GM18499 (cell line): ENCODE data around the gene CLSTN1.
"Not testable (repeated sequence)": the region's sequence is repeated elsewhere in the genome, so short reads cannot be mapped to it uniquely, and the experiment has no call there.

Source experiments
- ATAC-seq: cut with Tn5 transposase; IDR thresholded peaks from one replicate; pipeline ENCODE4 v1.9.1; 2021; ENCODE audit warnings: moderate number of reproducible peaks; ENCODE audit not compliant: insufficient read depth, unreplicated experiment

Gene CLSTN1

GRCh38 chr1:9833632-9834031, 9.9 kb upstream of the CLSTN1 start:
- no peak for ATAC-seq

- ATAC-seq = no peak
Measured at GRCh38 chr1:9827558-9828185, 3.9 kb upstream of the CLSTN1 start.

DNA sequence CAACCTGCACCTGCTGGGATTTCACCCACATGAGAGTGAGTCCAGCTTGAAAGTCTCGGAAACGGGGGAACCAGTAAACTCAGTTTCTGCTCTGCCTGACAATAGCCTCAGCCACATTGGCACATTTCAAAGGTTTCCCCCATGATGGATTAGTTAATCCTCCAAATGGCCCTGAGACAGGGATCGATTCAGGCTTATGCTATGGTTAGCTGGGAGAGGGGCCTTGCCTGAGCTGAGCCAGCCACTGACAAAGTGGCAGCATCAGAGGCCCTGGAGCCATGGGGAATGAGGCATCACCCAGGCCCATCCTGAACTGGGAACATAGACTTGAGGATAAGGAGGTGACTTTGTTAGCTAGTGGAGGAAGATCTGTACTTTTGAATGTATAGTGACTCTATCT, 2.9 kb upstream of the CLSTN1 start:
- no peak for ATAC-seq

- ATAC-seq = no peak
Measured at GRCh38 chr1:9826087-9826486, 2.3 kb upstream of the CLSTN1 start.

- ATAC-seq = no peak
Measured at GRCh38 chr1:9825093-9826074, 1.6 kb upstream of the CLSTN1 start.

DNA sequence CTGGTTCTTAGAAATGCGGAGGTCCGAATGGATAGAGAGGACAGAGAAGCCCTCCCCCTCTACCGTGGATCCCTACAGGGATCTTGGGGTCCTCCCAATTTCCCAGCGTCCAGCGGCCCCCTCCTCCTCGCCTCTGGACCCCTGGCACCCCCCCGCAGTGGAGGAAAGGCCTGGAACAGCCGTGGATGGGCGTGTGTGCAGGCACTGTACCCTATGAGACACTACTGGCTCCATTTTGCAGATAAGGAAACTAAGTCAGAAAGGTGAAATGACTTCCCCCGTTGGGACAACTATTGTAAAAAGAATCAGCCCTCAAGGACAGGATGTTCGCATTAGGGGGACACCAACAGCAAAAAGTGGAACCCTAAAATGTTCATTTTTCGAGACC, 931 bp upstream of the CLSTN1 start:
- ATAC-seq = no peak

GRCh38 chr1:9823693-9823942, 147 bp downstream of the CLSTN1 start:
- ATAC-seq = no peak

DNA sequence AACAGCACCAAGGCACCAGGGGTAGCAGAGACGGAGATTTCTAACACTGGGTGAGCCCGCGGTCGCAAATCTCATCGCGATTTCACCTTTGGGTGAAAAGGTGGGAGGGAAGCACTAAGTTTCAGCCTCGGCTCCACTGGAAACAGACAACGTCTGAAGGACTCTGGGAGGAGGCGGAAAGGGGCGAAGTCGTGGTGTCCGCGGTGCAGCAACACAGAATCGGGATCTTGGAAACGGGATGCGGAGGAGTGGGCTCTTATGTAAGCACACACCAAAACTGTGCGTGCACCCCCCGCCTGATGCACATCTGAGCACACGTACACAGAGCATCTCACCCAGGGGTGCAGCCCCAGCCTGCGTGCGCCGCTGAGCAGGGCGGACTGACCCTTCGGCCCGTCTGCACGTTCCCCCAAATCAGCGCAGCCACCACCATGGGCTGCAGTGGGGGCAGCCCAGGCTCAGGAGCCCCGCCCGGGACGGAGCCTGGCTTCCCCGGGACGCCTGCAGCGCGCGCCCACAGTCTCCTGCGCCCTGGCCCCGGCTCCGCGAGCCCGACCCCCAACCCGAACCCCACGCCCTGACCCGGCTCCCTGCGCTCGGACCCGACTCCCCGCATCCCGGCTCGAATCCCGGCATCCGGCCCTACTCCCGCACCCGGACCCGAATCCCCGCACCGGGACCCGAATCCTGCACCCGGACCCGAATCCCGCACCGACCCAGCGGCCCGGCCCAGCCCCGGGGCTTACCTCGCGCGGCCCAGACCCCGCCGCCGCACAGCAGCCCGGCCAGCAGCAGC, 670 bp downstream of the CLSTN1 start:
- ATAC-seq = no peak

- no peak for ATAC-seq
Measured at GRCh38 chr1:9822490-9822889, 1.3 kb downstream of the CLSTN1 start.

- ATAC-seq = no peak
Measured at GRCh38 chr1:9821710-9822109, 2.1 kb downstream of the CLSTN1 start.

GRCh38 chr1:9820521-9820920, 3.2 kb downstream of the CLSTN1 start:
- ATAC-seq = no peak

GRCh38 chr1:9817734-9818133, 6.0 kb downstream of the CLSTN1 start:
- ATAC-seq = no peak

- ATAC-seq = no peak
Measured at GRCh38 chr1:9816199-9816598, 7.6 kb downstream of the CLSTN1 start.

DNA sequence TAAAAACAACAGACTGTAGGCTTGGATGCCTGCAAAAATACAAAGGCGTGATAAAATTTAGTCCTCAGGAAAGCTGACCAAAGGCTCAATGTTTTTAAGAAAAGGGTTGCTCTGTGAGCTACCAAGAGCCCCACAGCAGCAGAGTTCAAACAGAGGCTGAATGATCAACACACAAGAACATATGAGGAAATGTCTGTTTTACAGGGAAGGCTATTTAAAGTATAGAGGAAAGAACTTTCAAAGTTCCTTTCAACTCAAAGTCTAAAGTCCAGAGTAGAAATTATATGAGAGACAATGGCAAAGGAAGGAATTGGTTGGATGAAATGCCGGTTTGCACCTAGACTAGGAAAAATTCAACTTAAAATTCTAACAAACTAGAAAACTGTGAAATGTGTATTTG, 8.6 kb downstream of the CLSTN1 start:
- no peak for ATAC-seq

- ATAC-seq = no peak
Measured at GRCh38 chr1:9814619-9815018, 9.1 kb downstream of the CLSTN1 start.

DNA sequence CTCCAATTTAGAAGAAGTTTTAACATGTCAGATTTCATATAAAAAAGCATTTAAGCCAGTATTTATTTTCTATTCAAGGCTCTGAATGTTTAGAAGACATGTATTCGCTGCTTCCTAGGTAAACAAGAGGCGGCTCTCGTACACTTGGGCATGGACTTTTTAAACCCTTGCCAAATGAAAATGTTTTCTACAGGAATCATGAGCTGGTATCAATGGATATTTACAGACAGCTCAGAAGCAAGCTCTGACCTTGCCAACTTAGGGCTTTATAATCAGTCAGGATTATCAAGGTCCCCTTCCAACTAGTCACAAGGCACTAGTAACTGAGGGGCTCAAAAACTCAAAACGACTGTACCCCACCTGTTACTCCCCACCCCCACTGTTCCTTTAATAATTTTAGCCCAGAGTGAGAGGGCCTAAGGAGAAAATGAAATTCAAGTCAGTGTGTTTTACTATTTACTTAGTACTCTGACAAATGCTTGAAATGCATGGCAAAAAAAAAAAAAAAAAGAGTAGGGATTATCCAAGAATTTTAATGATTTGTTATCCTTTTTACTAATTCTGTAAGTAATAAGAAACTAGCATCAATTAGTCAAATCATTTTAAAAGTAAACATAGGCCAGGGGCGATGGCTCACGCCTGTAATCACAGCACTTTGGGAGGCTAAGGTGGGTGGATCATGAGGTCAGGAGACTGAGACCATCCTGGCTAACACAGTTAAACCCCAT, 12.4 kb downstream of the CLSTN1 start:
- no peak for ATAC-seq

DNA sequence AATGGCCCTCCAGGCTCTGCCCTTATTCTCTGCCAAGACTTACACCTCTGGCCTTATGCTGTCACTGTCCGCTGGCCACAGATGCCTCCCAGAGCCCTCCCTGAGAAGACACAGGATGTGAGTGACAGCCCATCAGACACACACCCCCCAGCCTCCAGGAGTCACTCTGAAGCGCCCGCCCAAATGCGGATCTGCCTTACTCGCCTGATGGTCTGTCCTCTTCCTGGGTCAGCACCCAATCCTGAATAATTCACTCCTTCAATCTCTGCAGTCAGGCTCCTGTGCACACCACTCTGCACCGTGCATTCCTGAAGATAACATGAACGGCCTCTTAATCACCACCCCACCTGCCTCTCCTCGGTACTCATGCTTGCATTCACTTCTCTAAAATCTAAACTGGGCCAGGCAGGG, 14.7 kb downstream of the CLSTN1 start:
- ATAC-seq = no peak

DNA sequence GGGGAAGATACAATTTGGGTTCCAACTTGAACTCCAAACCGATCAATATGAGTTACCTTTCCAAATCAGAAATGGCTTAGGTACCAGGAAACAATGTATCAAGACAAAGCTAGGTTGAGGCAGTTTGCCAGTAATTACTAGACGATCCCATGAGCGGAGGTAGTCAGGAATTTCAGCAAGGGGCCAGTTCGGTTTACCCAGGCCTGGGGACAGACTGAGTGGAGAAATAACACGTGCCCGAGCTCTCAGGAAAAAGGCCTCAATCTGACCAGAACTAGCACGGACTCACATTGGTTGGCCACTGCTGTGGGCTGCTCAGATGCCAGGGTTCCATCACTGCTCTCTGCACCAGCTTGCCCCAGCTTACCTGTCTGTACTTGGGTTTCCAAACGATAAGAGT, 15.3 kb downstream of the CLSTN1 start:
- ATAC-seq = no peak

DNA sequence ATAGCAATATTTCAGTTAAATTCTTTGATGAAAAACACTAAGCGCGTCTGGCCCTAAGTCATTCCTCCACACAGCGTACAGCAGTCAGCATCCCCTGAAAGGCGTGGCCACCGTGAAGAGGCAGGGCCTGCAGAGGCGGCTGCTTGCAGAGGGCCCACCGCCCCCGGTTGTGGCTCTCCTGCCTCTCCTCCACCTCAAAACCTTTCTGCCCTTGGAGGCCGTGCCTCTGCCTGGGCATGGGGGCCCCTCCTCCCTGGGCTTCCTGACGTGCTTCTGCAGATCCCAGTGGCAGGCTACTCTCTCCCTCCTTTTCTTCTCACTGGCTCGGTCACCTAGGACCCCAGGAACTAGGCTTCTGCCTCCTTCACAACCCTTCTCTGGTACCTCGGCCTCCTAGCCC, 16.2 kb downstream of the CLSTN1 start:
- no peak for ATAC-seq

- ATAC-seq = not testable (repeated sequence)
Measured at GRCh38 chr1:9805972-9806371, 17.8 kb downstream of the CLSTN1 start.
